ENCODE data around the gene DCN.

Gene DCN

DNA sequence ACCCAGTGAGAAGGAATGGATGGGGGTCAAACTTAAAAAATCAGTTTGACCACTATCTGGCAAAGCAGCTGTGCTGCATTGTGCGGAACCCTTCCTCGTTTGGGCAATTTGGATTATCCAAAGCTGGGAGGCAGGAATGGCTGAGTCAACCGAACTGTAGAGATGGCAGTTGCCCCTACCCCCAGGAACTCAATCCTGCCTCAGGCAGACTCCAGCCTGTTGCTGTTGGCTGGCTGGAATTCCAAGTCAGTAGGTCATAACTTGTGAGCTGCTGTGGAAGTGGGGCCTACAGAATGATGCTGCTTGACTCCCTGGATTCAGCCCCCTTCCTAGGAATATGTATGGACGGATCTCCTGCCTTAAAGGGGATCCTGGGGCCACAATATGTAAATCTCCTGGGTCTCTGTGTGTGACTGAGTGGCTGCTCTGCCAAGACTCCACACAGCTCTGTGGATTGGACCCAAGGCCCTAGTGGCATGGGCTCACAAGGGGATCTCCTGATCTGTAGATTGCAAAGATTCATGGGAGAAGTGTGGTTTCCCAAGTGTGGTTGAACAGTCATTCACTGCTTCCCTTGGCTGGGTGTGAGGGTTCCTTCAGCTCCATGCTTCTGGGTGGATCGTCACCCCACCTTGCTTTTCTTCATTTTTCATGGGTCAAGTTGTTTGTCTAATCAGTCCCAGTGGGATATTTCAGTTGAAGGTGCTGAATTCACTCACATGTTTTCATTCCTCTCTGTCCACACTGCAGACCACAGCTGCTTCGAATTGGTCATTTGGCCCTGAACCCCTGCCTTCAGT, 90.5 kb downstream of the DCN start:
- no peak overlapping the region for H3K4me3 ChIP-seq (ENCODE audit: low read length)
- no peak for TF ChIP-seq ZNF274 (IDR thresholded peaks at IDR 0.05; ENCODE audit: low read depth, low read length)
